HG02938 (cell line): ENCODE measurements around the gene SMAP1.
"Not testable (repeated sequence)": the region's sequence is repeated elsewhere in the genome, so short reads cannot be mapped to it uniquely, and the experiment has no call there.

Source experiments
- ATAC-seq: cut with Tn5 transposase; IDR thresholded peaks from one replicate; pipeline ENCODE4 v1.9.1; 2021; ENCODE audit warnings: mild to moderate bottlenecking, moderate library complexity; ENCODE audit not compliant: unreplicated experiment

SMAP1 gene

GRCh38 chr6:70738028-70738427 lies 70.3 kb downstream of the SMAP1 start:
- no peak for ATAC-seq

GRCh38 chr6:70739534-70739933 lies 71.9 kb downstream of the SMAP1 start:
- no peak for ATAC-seq

GRCh38 chr6:70740746-70741145 lies 73.1 kb downstream of the SMAP1 start:
- not testable (repeated sequence) for ATAC-seq

GRCh38 chr6:70742462-70742861 lies 74.8 kb downstream of the SMAP1 start:
- not testable (repeated sequence) for ATAC-seq

GRCh38 chr6:70753870-70754380 lies 86.2 kb downstream of the SMAP1 start:
- no peak for ATAC-seq

GRCh38 chr6:70758883-70759282 lies 91.2 kb downstream of the SMAP1 start:
- no peak for ATAC-seq

- ATAC-seq, result no peak
Measured at GRCh38 chr6:70763754-70764510, 96.2 kb downstream of the SMAP1 start.

- no peak for ATAC-seq
Measured at GRCh38 chr6:70764706-70765105, 97.0 kb downstream of the SMAP1 start.

- not testable (repeated sequence) for ATAC-seq
Measured at GRCh38 chr6:70771351-70771750, 103.7 kb downstream of the SMAP1 start.

GRCh38 chr6:70779934-70780333 lies 112.3 kb downstream of the SMAP1 start:
- no peak for ATAC-seq

- no peak for ATAC-seq
Measured at GRCh38 chr6:70790483-70791224, 123.0 kb downstream of the SMAP1 start.

GRCh38 chr6:70797625-70798024 lies 129.9 kb downstream of the SMAP1 start:
- ATAC-seq, result peak; percentile 96

GRCh38 chr6:70806086-70806485 lies 138.4 kb downstream of the SMAP1 start:
- ATAC-seq, result no peak

GRCh38 chr6:70811788-70812187 lies 144.1 kb downstream of the SMAP1 start:
- no peak for ATAC-seq

- ATAC-seq, result no peak
Measured at GRCh38 chr6:70813885-70814284, 146.2 kb downstream of the SMAP1 start.

- ATAC-seq, result no peak
Measured at GRCh38 chr6:70819646-70820045, 152.0 kb downstream of the SMAP1 start.

- no peak for ATAC-seq
Measured at GRCh38 chr6:70820778-70821177, 153.1 kb downstream of the SMAP1 start.

- ATAC-seq, result no peak
Measured at GRCh38 chr6:70821751-70822150, 154.1 kb downstream of the SMAP1 start.

GRCh38 chr6:70823651-70824050 lies 156.0 kb downstream of the SMAP1 start:
- ATAC-seq, result no peak

- no peak for ATAC-seq
Measured at GRCh38 chr6:70831427-70831826, 163.7 kb downstream of the SMAP1 start.

- ATAC-seq, result no peak
Measured at GRCh38 chr6:70834520-70834919, 166.8 kb downstream of the SMAP1 start.

- ATAC-seq, result no peak
Measured at GRCh38 chr6:70838907-70839285, 171.2 kb downstream of the SMAP1 start.
